Epithelial cell of esophagus (primary cell): ENCODE data around the gene INPP5F.

Source experiments
- DNase-seq: peaks from one replicate; pipeline ENCODE4 v3.0.0; 2010; ENCODE audit warnings: low read depth
- H3K4me3 ChIP-seq: 2 replicates; pipeline ENCODE4 v1.5.1; 2011; ENCODE audit warnings: mild to moderate bottlenecking, low read length, control low read depth
- TF ChIP-seq, protein P1 (sequence below): IDR thresholded peaks from 2 replicates; pipeline ENCODE4 v1.5.1; 2011; ENCODE audit warnings: low read depth, mild to moderate bottlenecking, low read length, control low read depth, inconsistent platforms; ENCODE audit not compliant: insufficient read depth; ENCODE audit errors: missing control alignments

The INPP5F gene

DNA sequence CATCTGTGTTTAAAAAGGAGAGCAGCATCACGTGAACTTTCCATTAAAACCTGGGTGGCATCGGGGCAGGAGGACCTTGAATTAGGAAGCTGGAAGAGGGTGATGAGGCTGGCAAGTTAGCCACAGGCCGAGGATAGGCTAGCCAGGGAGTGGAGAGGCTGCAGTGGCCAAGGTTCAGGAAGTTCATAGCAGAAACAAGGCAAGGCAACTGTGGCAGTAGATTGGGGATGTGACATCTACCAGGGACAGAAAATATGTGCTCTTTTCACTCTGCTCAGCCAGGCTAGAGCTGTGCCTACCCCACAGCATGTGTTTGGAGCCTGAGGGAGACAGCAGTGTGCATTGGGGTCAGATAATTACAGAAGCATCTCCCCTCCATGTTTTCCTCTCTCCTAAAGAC is 2.2 kb upstream of the INPP5F start:
- no peak for DNase-seq
- TF ChIP-seq, protein P1, sequence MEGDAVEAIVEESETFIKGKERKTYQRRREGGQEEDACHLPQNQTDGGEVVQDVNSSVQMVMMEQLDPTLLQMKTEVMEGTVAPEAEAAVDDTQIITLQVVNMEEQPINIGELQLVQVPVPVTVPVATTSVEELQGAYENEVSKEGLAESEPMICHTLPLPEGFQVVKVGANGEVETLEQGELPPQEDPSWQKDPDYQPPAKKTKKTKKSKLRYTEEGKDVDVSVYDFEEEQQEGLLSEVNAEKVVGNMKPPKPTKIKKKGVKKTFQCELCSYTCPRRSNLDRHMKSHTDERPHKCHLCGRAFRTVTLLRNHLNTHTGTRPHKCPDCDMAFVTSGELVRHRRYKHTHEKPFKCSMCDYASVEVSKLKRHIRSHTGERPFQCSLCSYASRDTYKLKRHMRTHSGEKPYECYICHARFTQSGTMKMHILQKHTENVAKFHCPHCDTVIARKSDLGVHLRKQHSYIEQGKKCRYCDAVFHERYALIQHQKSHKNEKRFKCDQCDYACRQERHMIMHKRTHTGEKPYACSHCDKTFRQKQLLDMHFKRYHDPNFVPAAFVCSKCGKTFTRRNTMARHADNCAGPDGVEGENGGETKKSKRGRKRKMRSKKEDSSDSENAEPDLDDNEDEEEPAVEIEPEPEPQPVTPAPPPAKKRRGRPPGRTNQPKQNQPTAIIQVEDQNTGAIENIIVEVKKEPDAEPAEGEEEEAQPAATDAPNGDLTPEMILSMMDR: no peak
- H3K4me3 ChIP-seq: no peak overlapping the region

DNA sequence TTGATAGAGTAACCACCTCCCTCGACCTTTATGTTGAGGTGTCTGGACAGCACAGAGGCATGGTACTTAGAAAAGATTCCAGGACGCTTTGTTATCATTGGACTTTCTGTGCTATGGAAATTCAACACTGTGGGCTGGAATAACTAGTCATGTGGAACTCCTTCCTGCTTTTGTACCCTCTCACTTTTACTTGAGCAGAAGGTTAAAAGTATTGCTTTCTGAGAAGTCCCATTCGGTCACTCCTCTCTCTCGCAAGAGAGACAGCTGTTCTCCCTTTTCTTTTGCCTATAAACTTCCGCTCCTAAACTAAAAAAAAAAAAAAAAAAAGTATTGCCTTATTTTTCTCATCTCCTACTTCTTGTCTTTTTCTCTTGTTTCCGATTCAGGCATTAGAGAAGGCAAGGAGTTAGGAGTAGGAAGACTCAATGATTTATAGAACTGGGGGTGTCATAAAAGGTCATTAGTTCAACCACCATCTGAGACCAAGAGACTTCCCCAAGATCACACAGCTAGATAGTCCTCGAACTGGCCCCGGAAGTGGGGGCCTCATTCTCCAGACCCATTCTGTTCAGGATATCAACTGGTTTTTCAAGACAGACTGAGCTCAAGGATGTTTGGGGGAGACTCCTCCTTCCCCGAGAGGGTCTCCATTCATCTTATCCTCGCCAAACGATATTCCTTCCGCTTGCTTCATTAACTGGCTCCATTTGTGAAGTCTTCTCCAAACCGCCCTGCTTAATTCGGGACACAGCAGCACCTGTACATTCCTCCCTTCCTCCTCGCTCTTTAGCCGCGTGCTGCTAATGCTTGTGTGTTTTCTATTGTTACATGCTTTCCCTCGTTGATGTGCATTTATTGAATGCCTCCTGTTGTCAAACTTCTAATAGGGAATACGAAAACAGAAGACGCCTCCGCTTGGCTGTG is 995 bp upstream of the INPP5F start:
- TF ChIP-seq, protein P1: no peak
- DNase-seq: peak; percentile 33

DNA sequence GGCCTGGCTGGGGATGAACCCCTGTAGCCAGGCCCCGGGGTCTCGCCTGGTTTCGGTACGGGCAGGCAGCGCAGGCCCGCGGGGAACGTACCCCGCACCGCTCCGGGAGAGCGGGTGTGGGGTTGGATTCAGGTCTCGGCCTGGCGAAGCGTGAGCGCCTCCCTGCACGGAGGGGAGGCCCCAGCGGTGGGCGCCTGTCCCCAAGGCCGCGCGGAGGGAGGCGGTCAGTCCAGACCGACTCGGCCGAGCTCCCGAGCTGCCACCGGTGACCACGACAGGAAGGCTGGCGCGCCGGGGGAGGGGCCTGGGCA is 378 bp upstream of the INPP5F start:
- DNase-seq: no peak
- H3K4me3 ChIP-seq: peak overlapping the region; percentile 52
- TF ChIP-seq, protein P1: no peak

More for the DNA sequence above, 995 bp upstream of the INPP5F start:
- peak overlapping the region; percentile 52 for H3K4me3 ChIP-seq

DNA sequence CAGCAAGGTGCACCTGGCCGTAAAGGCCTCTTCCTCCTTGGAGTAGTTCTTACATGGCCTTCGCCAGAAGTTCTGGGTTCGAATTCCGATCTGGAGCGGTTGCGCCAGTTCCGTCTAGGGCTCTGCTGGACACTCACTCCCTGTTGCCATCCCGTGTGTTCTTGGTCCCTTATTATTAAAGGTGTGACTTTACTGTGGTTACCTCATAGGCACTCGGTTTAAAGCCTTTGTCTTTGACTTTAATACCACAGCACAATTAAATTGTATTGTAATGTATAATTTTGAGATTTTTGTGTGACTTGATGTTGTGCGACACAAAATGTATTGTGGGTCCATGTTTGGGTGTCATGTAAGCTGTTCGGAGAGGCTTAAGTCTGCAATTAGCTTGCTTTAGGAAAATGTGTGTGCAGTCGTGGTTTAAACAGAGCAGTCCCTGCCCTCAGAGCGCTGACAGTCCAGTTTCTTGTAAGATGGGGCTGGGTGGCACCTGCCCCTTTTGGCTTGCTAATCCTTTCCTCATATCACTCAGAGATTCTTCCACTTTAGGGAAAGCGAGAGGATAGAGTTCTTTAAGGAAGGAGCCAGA is 919 bp downstream of the INPP5F start:
- no peak for DNase-seq

DNA sequence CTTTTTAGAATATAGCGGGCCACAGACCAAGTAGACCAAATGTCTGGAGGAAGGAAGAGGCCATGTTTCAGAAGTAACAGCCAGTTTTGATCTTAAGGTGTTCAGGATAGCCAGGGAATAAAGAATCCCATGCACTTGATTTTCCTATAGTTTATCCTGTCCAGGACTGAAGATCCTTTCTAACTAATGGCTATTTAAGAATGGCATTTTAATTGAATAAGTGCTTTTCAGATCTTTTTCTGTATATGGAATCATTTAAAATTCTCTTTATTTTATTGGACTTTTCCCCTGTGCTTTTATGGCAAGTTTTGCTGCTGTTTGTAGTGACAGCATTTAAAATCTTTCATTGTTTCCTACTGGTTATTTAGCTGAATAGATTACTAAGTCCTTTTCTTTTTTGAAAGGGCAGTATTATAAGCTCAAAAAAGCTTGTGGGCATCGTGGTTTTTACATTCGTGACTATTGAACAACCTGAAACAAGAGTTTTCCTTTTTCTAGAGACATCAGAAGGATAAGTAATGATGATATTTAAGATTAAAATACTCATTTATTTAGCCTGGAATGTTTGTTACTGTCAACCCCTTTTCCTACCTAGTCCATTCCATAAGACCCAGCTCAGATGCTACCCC is 2.4 kb downstream of the INPP5F start:
- no peak overlapping the region for H3K4me3 ChIP-seq
- DNase-seq: no peak
- TF ChIP-seq, protein P1: no peak

More for the DNA sequence above, 919 bp downstream of the INPP5F start:
- TF ChIP-seq, protein P1: no peak
- peak overlapping the region; percentile 66 for H3K4me3 ChIP-seq

DNA sequence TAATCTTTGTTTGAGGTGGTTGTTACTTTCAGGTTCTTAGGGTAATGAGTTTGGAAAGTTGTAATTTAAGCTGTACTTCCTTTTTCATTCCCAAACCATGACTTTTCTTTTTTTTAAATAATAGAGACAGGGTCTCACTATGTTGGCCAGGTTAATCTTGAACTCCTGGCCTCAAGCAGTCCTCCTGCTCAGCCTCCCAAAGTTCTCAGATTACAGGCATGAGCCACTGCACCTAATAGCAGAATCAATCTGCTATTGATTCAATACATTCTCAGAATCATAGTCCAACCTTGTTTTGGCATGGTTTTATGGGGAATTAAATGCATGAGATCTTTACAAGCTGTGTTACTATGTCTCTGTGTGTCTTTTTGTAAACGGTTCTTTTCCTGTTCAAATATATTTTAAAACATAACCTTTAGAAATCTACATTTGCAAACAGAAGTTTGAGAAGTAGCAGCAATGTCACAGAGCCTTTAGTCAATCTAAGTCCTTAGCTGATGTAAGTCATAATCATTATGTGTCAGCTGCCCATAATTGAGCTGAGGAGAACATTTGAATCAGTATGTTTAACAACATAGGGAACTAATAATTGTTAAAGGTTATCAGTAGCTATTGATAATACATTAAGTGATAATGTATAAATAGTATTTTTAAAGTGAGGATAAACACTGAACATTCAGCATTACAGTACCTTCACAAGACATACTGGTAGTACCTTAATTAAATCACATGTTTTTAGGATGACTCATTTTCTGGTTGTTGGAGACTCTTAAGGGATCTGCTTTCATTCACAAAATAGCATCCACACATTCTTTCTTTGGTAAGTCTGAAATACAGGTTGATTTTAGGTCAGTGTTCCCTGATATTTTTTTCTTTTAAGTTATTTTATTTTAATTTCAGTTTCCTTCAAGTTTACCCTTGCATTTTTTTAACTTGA is 8.8 kb downstream of the INPP5F start:
- TF ChIP-seq, protein P1: no peak
- peak; percentile 55 for DNase-seq

More for the DNA sequence above, 8.8 kb downstream of the INPP5F start:
- no peak overlapping the region for H3K4me3 ChIP-seq
